Karpas-422 (cell line): ENCODE measurements around the gene AP4E1. TPM values are rescaled to one million over a fixed set of nuclear protein-coding genes. Genes with fewer than 3 reads are reported as not detected.
"Not testable (repeated sequence)": the region's sequence is repeated elsewhere in the genome, so short reads cannot be mapped to it uniquely, and the experiment has no call there.

Experiments used
- DNase-seq: peaks from one replicate; pipeline ENCODE4 v3.0.0-alpha.2; 2015
- H2AFZ ChIP-seq: fragments of 200-600 bp; sonication (generic); 2 replicates; pipeline ENCODE4 v1.6.1; 2014; ENCODE audit warnings: antibody characterized with exemption, low read length, mixed read lengths
- H3K27ac ChIP-seq: fragments of 200-600 bp; sonication (generic); 2 replicates; pipeline ENCODE4 v1.5.1; 2014; ENCODE audit warnings: mild to moderate bottlenecking, low read length, moderate library complexity
- H3K27me3 ChIP-seq: fragments of 200-600 bp; sonication (generic); 2 replicates; pipeline ENCODE4 v1.6.1; 2014; ENCODE audit warnings: low read length, mixed read lengths
- H3K36me3 ChIP-seq: fragments of 200-600 bp; sonication (generic); 2 replicates; pipeline ENCODE4 v1.6.1; 2014; ENCODE audit warnings: low read length, mixed read lengths; ENCODE audit not compliant: insufficient read depth
- H3K4me1 ChIP-seq: fragments of 200-600 bp; sonication (generic); 2 replicates; pipeline ENCODE4 v1.6.1; 2014; ENCODE audit warnings: mild to moderate bottlenecking, low read length, mixed read lengths
- H3K4me2 ChIP-seq: fragments of 200-600 bp; sonication (generic); 2 replicates; pipeline ENCODE4 v1.6.1; 2014; ENCODE audit warnings: low read length, low read depth, mild to moderate bottlenecking; ENCODE audit not compliant: poor library complexity, severe bottlenecking
- H3K4me3 ChIP-seq: fragments of 200-600 bp; sonication (generic); 2 replicates; pipeline ENCODE4 v1.5.1; 2014; ENCODE audit warnings: mild to moderate bottlenecking, antibody characterized with exemption, low read length, mixed read lengths
- H3K79me2 ChIP-seq: fragments of 200-600 bp; sonication (generic); 2 replicates; pipeline ENCODE4 v1.6.1; 2014; ENCODE audit warnings: mild to moderate bottlenecking, low read length, mixed read lengths
- H3K9ac ChIP-seq: fragments of 200-600 bp; sonication (generic); 2 replicates; pipeline ENCODE4 v1.6.0; 2014; ENCODE audit warnings: low read length
- H3K9me2 ChIP-seq: fragments of 200-600 bp; sonication (generic), shearing (Covaris generic); replicated peaks from 2 replicates; pipeline ENCODE4 v1.6.0; 2014; ENCODE audit warnings: mild to moderate bottlenecking, low read length, moderate library complexity; ENCODE audit not compliant: insufficient read depth
- H3K9me3 ChIP-seq: fragments of 300-700, 200-600 bp; sonication (generic); 2 replicates; pipeline ENCODE4 v1.6.1; 2014; ENCODE audit warnings: low read length, mixed read lengths
- H4K20me1 ChIP-seq: fragments of 200-600 bp; sonication (generic); 2 replicates; pipeline ENCODE4 v1.6.1; 2014; ENCODE audit warnings: mild to moderate bottlenecking, antibody characterized with exemption, low read length, low read depth; ENCODE audit not compliant: insufficient read depth
- total RNA-seq: library from RNA; depleted of rRNA; stranded (reverse); fragments of >200 nt; shearing (Covaris generic); gene quantifications from 2 replicates; pipeline ENCODE4 v1.2.3, GENCODE V29; 2014; ENCODE audit warnings: low replicate concordance

The AP4E1 gene
- total RNA-seq, 1 experiment from 2014 or later = 26.5 TPM

- Histone ChIP-seq H3K9me2 (no peaks in the 10 kb centered on the region), H3K4me2 (no peak overlapping the region), H3K27ac (no peak overlapping the region), H4K20me1 (no peaks in the 10 kb centered on the region), H3K27me3 (no peaks in the 10 kb centered on the region), H2AFZ (no peak overlapping the region), H3K4me1 (peaks cover 4% of the 10 kb centered on the region), H3K9me3 (no peaks in the 10 kb centered on the region), H3K4me3 (no peak overlapping the region), H3K9ac (no peak overlapping the region), H3K36me3 (no peaks in the 10 kb centered on the region), H3K79me2 (peaks cover 22% of the 10 kb centered on the region)
- peak; percentile 39 for DNase-seq
These were observed 4.3 kb upstream of the AP4E1 start for GRCh38 chr15:50904211-50904610.

DNA sequence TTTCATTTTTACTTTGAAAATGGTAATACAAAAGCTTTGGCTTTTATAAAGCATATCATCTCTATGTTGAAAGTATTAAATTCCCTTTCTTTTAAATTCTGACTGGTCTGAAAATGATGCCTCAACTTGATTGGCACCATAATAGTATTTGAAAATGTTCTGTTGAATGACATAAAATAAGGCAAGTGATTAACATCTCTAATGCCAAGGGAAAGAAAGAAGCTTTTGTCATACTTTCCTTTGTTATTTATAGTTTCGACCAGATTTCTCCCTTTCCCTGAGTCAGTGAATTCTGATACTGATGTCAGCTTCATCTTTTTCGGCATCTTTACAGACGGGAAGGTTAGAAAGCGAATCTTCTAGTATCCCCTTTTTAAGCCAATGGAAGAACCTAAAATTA is 3.4 kb upstream of the AP4E1 start:
- Histone ChIP-seq H3K4me1 (peaks cover 10% of the 10 kb centered on the region), H3K4me3 (no peak overlapping the region), H3K9me3 (no peaks in the 10 kb centered on the region), H3K9me2 (no peaks in the 10 kb centered on the region), H2AFZ (no peak overlapping the region), H3K27me3 (no peaks in the 10 kb centered on the region), H4K20me1 (no peaks in the 10 kb centered on the region), H3K9ac (no peak overlapping the region), H3K4me2 (no peak overlapping the region), H3K79me2 (peaks cover 31% of the 10 kb centered on the region), H3K36me3 (no peaks in the 10 kb centered on the region), H3K27ac (no peak overlapping the region)
- DNase-seq = no peak

DNA sequence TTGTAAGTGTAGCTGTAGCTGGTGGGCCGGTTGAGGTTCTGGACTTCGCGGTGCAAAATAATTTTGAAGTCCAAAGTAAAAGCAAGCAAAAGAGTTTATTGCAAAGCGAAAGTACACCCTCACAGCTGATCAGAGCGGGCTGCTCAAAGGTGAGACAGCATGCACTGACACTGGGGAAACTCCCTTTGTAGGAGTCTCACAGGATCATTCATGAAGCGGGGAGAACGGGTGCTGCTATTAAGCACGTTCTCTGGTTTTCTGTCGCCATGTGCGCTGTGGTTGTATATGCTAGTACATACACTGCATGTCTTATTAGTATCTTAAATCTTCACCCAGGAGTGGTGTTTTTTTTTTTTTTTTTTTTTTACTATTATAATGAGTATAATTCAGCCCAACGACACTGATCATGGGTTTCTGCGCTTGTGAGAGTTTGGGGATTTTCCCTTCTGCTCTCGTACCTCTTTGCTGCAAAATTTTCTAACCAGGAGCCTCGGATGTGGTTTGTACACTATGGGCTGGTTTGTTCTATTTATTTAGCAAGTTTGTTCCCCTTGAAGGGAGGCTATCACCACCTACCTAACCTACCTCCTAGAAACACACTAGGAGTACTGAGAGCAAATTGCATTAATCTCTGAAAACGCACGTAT is 1.4 kb upstream of the AP4E1 start:
- Histone ChIP-seq H2AFZ (peak overlapping the region; percentile 57), H3K9me2 (no peaks in the 10 kb centered on the region), H3K4me3 (peak overlapping the region; percentile 86), H3K27ac (peak overlapping the region; percentile 44), H3K79me2 (peaks cover 48% of the 10 kb centered on the region), H3K9me3 (no peaks in the 10 kb centered on the region), H3K4me1 (peaks cover 30% of the 10 kb centered on the region), H4K20me1 (no peaks in the 10 kb centered on the region), H3K36me3 (no peaks in the 10 kb centered on the region; the same call in 1 of the 2 replicates), H3K9ac (peak overlapping the region; percentile 81), H3K27me3 (no peaks in the 10 kb centered on the region), H3K4me2 (peak overlapping the region; percentile 87)
- peak; percentile 73 for DNase-seq

- Histone ChIP-seq H3K36me3 (peaks cover under 1% of the 10 kb centered on the region), H3K9ac (peak overlapping the region; percentile 81), H4K20me1 (no peaks in the 10 kb centered on the region), H3K27ac (peak overlapping the region; percentile 44), H3K4me3 (peak overlapping the region; percentile 86), H3K9me2 (no peaks in the 10 kb centered on the region), H3K79me2 (peaks cover 54% of the 10 kb centered on the region), H3K9me3 (no peaks in the 10 kb centered on the region), H3K27me3 (no peaks in the 10 kb centered on the region), H2AFZ (peak overlapping the region; percentile 57), H3K4me2 (peak overlapping the region; percentile 87), H3K4me1 (peaks cover 34% of the 10 kb centered on the region)
- DNase-seq = peak; percentile 82
These were observed 778 bp upstream of the AP4E1 start for GRCh38 chr15:50907601-50908208.

GRCh38 chr15:50909010-50909317 is 481 bp downstream of the AP4E1 start:
- no peaks in the 10 kb centered on the region for H4K20me1 ChIP-seq
- peak overlapping the region; percentile 86 for H3K4me3 ChIP-seq
- H3K4me2 ChIP-seq = peak overlapping the region; percentile 81

GRCh38 chr15:50910426-50910795 is 1.9 kb downstream of the AP4E1 start:
- peak overlapping the region; percentile 81 for H3K4me2 ChIP-seq
- H4K20me1 ChIP-seq = not testable (repeated sequence)

More at GRCh38 chr15:50909010-50909317, 481 bp downstream of the AP4E1 start:
- Histone ChIP-seq H3K27me3 (no peaks in the 10 kb centered on the region), H2AFZ (0 out of 2 replicates have a peak overlapping the region, but pooled peaks have one; percentile 36), H3K9ac (peak overlapping the region; percentile 81), H3K9me3 (no peaks in the 10 kb centered on the region), H3K27ac (peak overlapping the region; percentile 55), H3K9me2 (no peaks in the 10 kb centered on the region), H3K79me2 (peaks cover 66% of the 10 kb centered on the region), H3K4me1 (peaks cover 34% of the 10 kb centered on the region), H3K36me3 (peaks cover 10% of the 10 kb centered on the region)
- DNase-seq = peak; percentile 63

DNA sequence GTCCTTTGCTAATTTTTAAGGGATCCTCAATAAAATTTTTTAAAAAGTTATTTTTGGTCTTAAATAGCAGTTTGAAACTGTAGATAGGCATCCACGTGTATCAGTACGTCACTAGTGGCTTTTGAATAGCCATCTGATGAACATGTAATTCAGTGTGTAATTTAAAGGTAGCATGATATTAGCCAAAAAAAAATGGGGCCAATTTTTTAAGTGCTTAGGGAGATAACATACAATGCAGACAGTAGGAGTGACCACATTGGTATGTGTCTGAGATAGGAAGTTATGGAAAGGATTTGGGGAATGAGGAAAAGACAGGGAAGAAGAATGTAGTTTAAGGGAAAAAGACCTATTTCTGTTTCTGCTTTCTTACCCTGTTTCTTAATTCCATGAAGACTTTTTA is 2.5 kb downstream of the AP4E1 start:
- Histone ChIP-seq H2AFZ (no peak overlapping the region), H3K27me3 (no peaks in the 10 kb centered on the region), H3K4me1 (peaks cover 34% of the 10 kb centered on the region), H3K9ac (peak overlapping the region; percentile 55), H3K79me2 (peaks cover 79% of the 10 kb centered on the region), H3K9me2 (no peaks in the 10 kb centered on the region), H4K20me1 (no peaks in the 10 kb centered on the region), H3K9me3 (no peaks in the 10 kb centered on the region), H3K36me3 (peaks cover 20% of the 10 kb centered on the region), H3K27ac (peak overlapping the region; percentile 71), H3K4me3 (0 out of 2 replicates have a peak overlapping the region, but pooled peaks have one; percentile 45), H3K4me2 (peak overlapping the region; percentile 81)
- peak; percentile 42 for DNase-seq

More at GRCh38 chr15:50910426-50910795, 1.9 kb downstream of the AP4E1 start:
- Histone ChIP-seq H3K4me3 (peak overlapping the region; percentile 86), H3K36me3 (peaks cover 18% of the 10 kb centered on the region), H3K79me2 (peaks cover 77% of the 10 kb centered on the region), H3K4me1 (peaks cover 34% of the 10 kb centered on the region)
- not testable (repeated sequence) for DNase-seq, H3K9me3 ChIP-seq, H3K9ac ChIP-seq, H3K9me2 ChIP-seq, H3K27me3 ChIP-seq, H3K27ac ChIP-seq, H2AFZ ChIP-seq

- Histone ChIP-seq H3K27ac (peak overlapping the region; percentile 71), H3K4me3 (peak overlapping the region; percentile 45; the same call in 1 of the 2 replicates), H3K79me2 (peaks cover 83% of the 10 kb centered on the region), H3K27me3 (no peaks in the 10 kb centered on the region), H3K4me1 (peaks cover 34% of the 10 kb centered on the region), H3K36me3 (peaks cover 25% of the 10 kb centered on the region), H2AFZ (no peak overlapping the region), H4K20me1 (no peaks in the 10 kb centered on the region), H3K4me2 (peak overlapping the region; percentile 81), H3K9me3 (no peaks in the 10 kb centered on the region), H3K9ac (peak overlapping the region; percentile 55), H3K9me2 (no peaks in the 10 kb centered on the region)
- DNase-seq = peak; percentile 66
These were observed 3.1 kb downstream of the AP4E1 start for GRCh38 chr15:50911621-50912020.
